ENCODE measurements around the gene MFSD11. TPM values are rescaled to one million over a fixed set of nuclear protein-coding genes. Genes with fewer than 3 reads are reported as not detected.

Gene MFSD11
- total and polyA plus RNA-seq, 2 of the 8 experiments (the other 6 are each of a cell fraction or from before 2014, with no cell fraction given) = 17.7 to 19.8 TPM

- Histone ChIP-seq H3K56ac (replicated peaks; ENCODE audit: insufficient read length, low read depth, low read length) (no peak overlapping the region), H3K23me2 (ENCODE audit: low read depth, low read length) (peaks cover 11% of the 10 kb centered on the region; the same call in 1 of the 2 replicates), H3K79me1 (ENCODE audit: low read depth, low read length) (no peaks in the 10 kb centered on the region; the same call in 1 of the 2 replicates), H3K4me3 (ENCODE audit: extremely low read depth in 1 of 4, insufficient read depth in 2 of 4, low read depth in 3 of 4, low read length in 4 of 4) (no peak overlapping the region), H2BK15ac (ENCODE audit: low read length) (no peak overlapping the region), H3K79me2 (ENCODE audit: control insufficient read depth in 1 of 2, insufficient read depth in 2 of 2, low read length in 2 of 2) (no peaks in the 10 kb centered on the region), H3K36me3 (ENCODE audit: control insufficient read depth in 2 of 4, insufficient read depth in 4 of 4, low read length in 3 of 4) (peaks cover 0 to 30% (median 16%) of the 10 kb centered on the region in 4 experiments; a peak in 5 of 8 replicates), H3K4me2 (ENCODE audit: insufficient read depth in 1 of 2, low read depth in 2 of 2, low read length in 2 of 2) (no peak overlapping the region), H2BK12ac (ENCODE audit: low read depth, low read length) (no peak overlapping the region), H3K9me3 (ENCODE audit: insufficient read depth in 2 of 2, low read depth in 1 of 2, low read length in 1 of 2) (no peaks in the 10 kb centered on the region), H2BK5ac (ENCODE audit: low read depth, low read length) (no peak overlapping the region), H3K27me3 (replicated peaks in 1 of 4; ENCODE audit: control insufficient read depth in 3 of 4, extremely low read depth in 1 of 4, insufficient read depth in 3 of 4, low read length in 3 of 4) (peaks cover 0 to 9% (median 9%) of the 10 kb centered on the region in 4 experiments; a peak in 5 of 7 replicates), H3K27ac (ENCODE audit: low read depth, low read length) (no peak overlapping the region), H2BK20ac (ENCODE audit: low read length) (no peak overlapping the region), H3K4ac (replicated peaks; ENCODE audit: insufficient read length, low read depth, low read length) (no peak overlapping the region), H2AFZ (ENCODE audit: low read length) (no peak overlapping the region), H3K23ac (ENCODE audit: insufficient read length) (no peak overlapping the region), H3K9ac (replicated peaks in 1 of 4; ENCODE audit: extremely low read depth in 1 of 4, low read depth in 3 of 4, low read length in 3 of 4) (no peak overlapping the region), H3K14ac (ENCODE audit: insufficient read length) (no peak overlapping the region), H4K8ac (ENCODE audit: extremely low read depth, insufficient read depth, low read length) (no peak overlapping the region), H4K91ac (replicated peaks; ENCODE audit: insufficient read length, low read length) (no peak overlapping the region), H3K18ac (ENCODE audit: extremely low read depth, low read length) (no peak overlapping the region), H2AK5ac (ENCODE audit: low read depth, low read length) (no peak overlapping the region), H2BK120ac (replicated peaks; ENCODE audit: low read depth, low read length) (no peak overlapping the region), H4K20me1 (replicated peaks in 1 of 2; ENCODE audit: control insufficient read depth in 1 of 2, insufficient read depth in 2 of 2, low read length in 2 of 2) (peaks cover 0 to 2% of the 10 kb centered on the region in 2 experiments), H3K4me1 (replicated peaks in 1 of 4; ENCODE audit: control insufficient read depth in 3 of 4, insufficient read depth in 4 of 4, low read length in 3 of 4) (peaks cover 4 to 12% (median 9%) of the 10 kb centered on the region in 4 experiments), H4K5ac (ENCODE audit: insufficient read length, low read depth, low read length) (no peak overlapping the region)
- DNase-seq (ENCODE audit: low read depth in 1 of 2, low spot score in 2 of 2) = no peak
- TF ChIP-seq BCL11A (IDR thresholded peaks at IDR 0.05; ENCODE audit: low read depth in 2 of 2, low read length in 2 of 2) = no peak
- no peak for TF ChIP-seq EZH2 (IDR thresholded peaks at IDR 0.05; ENCODE audit: low read depth, low read length, severe bottlenecking)
- no peak for TF ChIP-seq ASH2L (IDR thresholded peaks at IDR 0.05; ENCODE audit: low read length)
- TF ChIP-seq CBX5 (IDR thresholded peaks at IDR 0.05; ENCODE audit: low read depth, low read length) = no peak
- TF ChIP-seq SAP30 (IDR thresholded peaks at IDR 0.05; ENCODE audit: insufficient read depth, insufficient replicate concordance, low read length) = no peak
- no peak for TF ChIP-seq SRF (IDR thresholded peaks at IDR 0.05; ENCODE audit: low read depth, low read length)
- no peak for TF ChIP-seq ZNF274 (IDR thresholded peaks at IDR 0.05; ENCODE audit: borderline replicate concordance, extremely low read depth, low read length)
- TF ChIP-seq CHD1 (IDR thresholded peaks at IDR 0.05; ENCODE audit: low read depth, low read length) = no peak
- TF ChIP-seq CTCF (IDR thresholded peaks at IDR 0.05; ENCODE audit: control extremely low read depth in 1 of 3, insufficient read depth in 1 of 3, low read depth in 1 of 3, low read length in 3 of 3) = no peak
- TF ChIP-seq TEAD4 (IDR thresholded peaks at IDR 0.05; ENCODE audit: low read depth, low read length) = no peak
- no peak for TF ChIP-seq POLR2AphosphoS5 (IDR thresholded peaks at IDR 0.05; ENCODE audit: low read depth, low read length)
- CTCF ChIA-PET (ENCODE audit: partially characterized antibody) = interaction anchor here (0.7 to 10.2 kb wide), 27 partner anchors 10 to 399 kb away, joined by 3 to 155 read pairs (median 4); partner anchors contain the start of gene AANAT
- WGBS, 2 experiments (ENCODE audit: extremely low coverage in 1 of 2, insufficient coverage in 1 of 2, insufficient read length in 1 of 2, insufficient replicate concordance in 2 of 2, low coverage in 1 of 2, low lambda C conversion rate in 2 of 2, missing lambda C conversion rate in 1 of 2) = 88% methylated on average over 5 of the region's 5 CpGs; no CpG with 5 or more reads in 1 of the 2 experiments
- no peak for FAIRE-seq
- POLR2A ChIA-PET (ENCODE audit: partially characterized antibody) = interaction anchor here (0.9 to 1.5 kb wide), 3 partner anchors 13 to 21 kb away, joined by 5 to 7 read pairs (median 6); no protein-coding TSS in a partner anchor
Measured at GRCh38 chr17:76714336-76714735, 23.6 kb upstream of the MFSD11 start.
